Skeletal muscle tissue (tissue), 4 donors: ENCODE measurements around the gene B4GALNT1. TPM values are rescaled to one million over a fixed set of nuclear protein-coding genes. Genes with fewer than 3 reads are reported as not detected.
"Not testable (repeated sequence)": the region's sequence is repeated elsewhere in the genome, so short reads cannot be mapped to it uniquely, and the experiment has no call there.

ENCODE experiments used
- H3K27ac ChIP-seq: one replicate; pipeline ENCODE4 v1.7.0; 2013; ENCODE audit warnings: mild to moderate bottlenecking, low read depth, low read length, inconsistent platforms
- H3K27me3 ChIP-seq, 3 donors: one replicate each; pipeline ENCODE4 v1.7.0; 2013; ENCODE audit warnings: low read length in 3 of 3; ENCODE audit not compliant: control insufficient read depth in 3 of 3, insufficient read depth in 3 of 3
- H3K36me3 ChIP-seq, 3 donors: one replicate each; pipeline ENCODE4 v1.7.0; 2013; ENCODE audit warnings: low read length in 3 of 3; ENCODE audit not compliant: control insufficient read depth in 3 of 3, insufficient read depth in 3 of 3
- H3K4me1 ChIP-seq, 3 donors: one replicate each; pipeline ENCODE4 v1.7.0; 2013; ENCODE audit warnings: low read length in 3 of 3, mild to moderate bottlenecking in 3 of 3; ENCODE audit not compliant: control insufficient read depth in 3 of 3, insufficient read depth in 3 of 3
- H3K4me3 ChIP-seq, 3 donors: one replicate each; pipeline ENCODE4 v1.7.0; 2013; ENCODE audit warnings: low read length in 3 of 3
- H3K9ac ChIP-seq, 3 donors: one replicate each; pipeline ENCODE4 v1.7.0; 2013; ENCODE audit warnings: low read length in 3 of 3, mild to moderate bottlenecking in 3 of 3, moderate library complexity in 2 of 3, low read depth in 1 of 3
- H3K9me3 ChIP-seq, 3 donors: one replicate each; pipeline ENCODE4 v1.7.0; 2013; ENCODE audit warnings: low read length in 3 of 3; ENCODE audit not compliant: control insufficient read depth in 3 of 3
- total RNA-seq: library from RNA; depleted of rRNA; stranded (reverse); fragments of >200 nt; gene quantifications from one replicate; pipeline ENCODE4 v1.2.3, GENCODE V29; 2014
- donor health status: Osteomylitis.

B4GALNT1 gene
- total RNA-seq, 1 donor from 2014 or later, result 3.1 TPM

DNA sequence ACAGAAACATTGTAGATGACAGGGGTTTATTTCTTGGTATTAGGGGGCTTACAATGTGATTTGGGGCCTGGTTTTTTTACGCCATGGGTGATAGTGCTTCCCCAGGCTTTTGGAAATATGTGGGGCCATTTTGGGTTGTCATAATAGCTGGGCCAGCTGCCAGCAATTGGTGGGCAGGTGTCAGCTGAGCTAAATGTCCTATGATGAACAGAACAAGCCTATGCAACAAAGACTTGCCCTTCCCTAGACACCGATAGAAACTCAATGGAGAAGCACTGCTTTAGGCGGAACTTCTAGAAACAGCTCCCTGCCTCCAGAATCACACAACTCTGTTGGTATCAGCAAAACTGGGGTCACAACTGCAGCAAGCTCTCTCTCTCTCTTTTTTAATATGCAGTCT lies 5.1 kb upstream of the B4GALNT1 start:
- Histone ChIP-seq H3K36me3 (no peaks in the 10 kb centered on the region), H3K9me3 (no peaks in the 10 kb centered on the region), H3K4me3 (no peak overlapping the region), H3K27ac (no peak overlapping the region), H3K9ac (no peak overlapping the region), H3K27me3 (peaks cover 4 to 15% (median 12%) of the 10 kb centered on the region in 3 donors), H3K4me1 (peaks cover 2 to 5% (median 2%) of the 10 kb centered on the region in 3 donors)

DNA sequence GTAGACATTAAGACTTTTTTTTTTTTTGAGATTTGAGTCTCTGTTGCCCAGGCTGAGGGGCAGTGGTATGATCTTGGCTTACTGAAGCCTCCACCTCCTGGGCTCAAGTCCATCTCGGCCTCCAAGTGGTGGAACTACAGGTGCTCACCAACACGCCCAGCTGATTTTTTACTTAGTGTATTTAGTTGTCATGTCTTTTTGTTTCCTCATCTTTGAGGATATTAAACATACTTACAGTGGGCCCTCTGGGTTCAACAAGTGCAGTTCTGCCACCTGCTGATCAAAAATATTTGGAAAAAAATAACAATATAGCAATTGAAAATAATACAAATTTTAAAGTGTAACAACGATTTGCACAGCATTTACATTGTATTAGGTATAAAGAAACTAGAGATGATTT lies 4.4 kb upstream of the B4GALNT1 start:
- no peaks in the 10 kb centered on the region for H3K9me3 ChIP-seq
- H3K27me3 ChIP-seq, result peaks cover 4 to 12% (median 11%) of the 10 kb centered on the region in 3 donors
- no peaks in the 10 kb centered on the region for H3K36me3 ChIP-seq
- no peak overlapping the region for H3K9ac ChIP-seq
- H3K4me1 ChIP-seq, result peaks cover 2 to 9% (median 6%) of the 10 kb centered on the region in 3 donors
- no peak overlapping the region for H3K4me3 ChIP-seq
- no peak overlapping the region for H3K27ac ChIP-seq

DNA sequence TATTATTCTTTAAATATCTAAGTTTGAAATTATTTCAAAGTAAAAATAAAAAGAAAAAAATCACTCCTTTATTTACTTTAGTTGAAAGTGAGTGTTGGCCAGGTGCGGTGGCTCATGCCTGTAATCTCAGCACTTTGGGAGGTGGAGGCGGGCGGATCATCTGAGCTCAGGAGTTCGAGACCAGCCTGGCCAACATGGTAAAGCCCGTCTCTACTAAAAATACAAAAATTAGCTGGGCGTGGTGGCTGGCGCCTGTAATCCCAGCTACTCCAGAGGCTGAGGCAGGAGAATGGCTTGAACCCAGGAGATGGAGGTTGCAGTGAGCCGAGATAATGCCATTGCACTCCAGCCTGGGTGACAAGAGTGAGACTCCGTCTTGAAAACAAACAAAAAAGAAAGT lies 3.7 kb upstream of the B4GALNT1 start:
- H3K36me3 ChIP-seq, H3K4me3 ChIP-seq, H3K9me3 ChIP-seq, H3K9ac ChIP-seq, H3K27ac ChIP-seq: not testable (repeated sequence)
- Histone ChIP-seq H3K27me3 (peaks cover 4 to 16% (median 12%) of the 10 kb centered on the region in 3 donors), H3K4me1 (peaks cover 2 to 14% (median 11%) of the 10 kb centered on the region in 3 donors)

DNA sequence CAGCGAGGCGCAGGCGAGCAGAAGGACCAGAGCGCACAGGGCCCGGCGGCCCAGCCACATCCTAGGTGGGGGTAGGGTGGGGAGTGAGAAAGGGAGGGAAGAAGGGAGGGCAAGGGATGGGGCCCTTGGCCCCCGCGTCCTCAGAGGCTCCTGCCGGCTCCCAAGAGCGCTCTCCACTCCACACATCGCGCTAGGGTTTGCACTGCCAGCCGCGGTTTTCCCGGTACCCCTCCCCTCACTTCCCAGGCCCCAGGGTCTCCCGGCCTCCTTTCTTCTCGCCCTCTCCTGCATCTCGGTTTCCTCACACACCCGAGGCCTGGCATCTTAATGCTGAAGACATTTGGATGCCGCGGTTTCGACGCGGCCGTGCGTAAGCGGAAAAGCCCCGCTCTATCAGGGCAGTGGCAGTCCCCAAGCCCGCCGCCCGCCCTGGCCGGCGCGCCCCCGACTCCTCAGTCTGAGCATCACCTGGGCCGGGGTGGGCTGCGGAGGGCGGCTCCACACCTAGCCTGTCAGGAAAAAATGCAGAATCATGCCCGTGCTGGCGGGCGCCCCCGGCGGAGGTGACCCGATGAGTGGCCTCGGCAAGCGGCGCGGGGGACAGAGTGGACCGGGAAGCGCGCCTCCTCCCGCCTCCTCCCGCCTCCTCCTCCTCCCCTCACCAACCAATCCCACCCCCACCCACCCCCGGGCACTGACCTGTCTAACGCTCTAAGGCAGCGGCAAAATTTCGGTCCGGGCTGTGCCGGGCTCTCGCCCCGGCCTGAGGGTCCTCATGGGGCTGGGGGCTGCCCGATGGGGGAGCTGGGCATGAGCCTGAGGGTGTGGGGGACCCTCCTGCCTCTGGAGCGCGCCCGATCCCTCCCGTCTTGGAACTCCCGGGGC lies 686 bp downstream of the B4GALNT1 start:
- Histone ChIP-seq H3K36me3 (peaks cover 0 to 10% (median 8%) of the 10 kb centered on the region in 3 donors), H3K4me1 (peaks cover 2 to 21% (median 20%) of the 10 kb centered on the region in 3 donors), H3K9me3 (no peaks in the 10 kb centered on the region), H3K27me3 (peaks cover 10 to 28% (median 12%) of the 10 kb centered on the region in 3 donors), H3K9ac (peak overlapping the region; percentile 33 to 76 (median 74)), H3K27ac (no peak overlapping the region), H3K4me3 (peak overlapping the region; percentile 66 to 78 (median 76))

DNA sequence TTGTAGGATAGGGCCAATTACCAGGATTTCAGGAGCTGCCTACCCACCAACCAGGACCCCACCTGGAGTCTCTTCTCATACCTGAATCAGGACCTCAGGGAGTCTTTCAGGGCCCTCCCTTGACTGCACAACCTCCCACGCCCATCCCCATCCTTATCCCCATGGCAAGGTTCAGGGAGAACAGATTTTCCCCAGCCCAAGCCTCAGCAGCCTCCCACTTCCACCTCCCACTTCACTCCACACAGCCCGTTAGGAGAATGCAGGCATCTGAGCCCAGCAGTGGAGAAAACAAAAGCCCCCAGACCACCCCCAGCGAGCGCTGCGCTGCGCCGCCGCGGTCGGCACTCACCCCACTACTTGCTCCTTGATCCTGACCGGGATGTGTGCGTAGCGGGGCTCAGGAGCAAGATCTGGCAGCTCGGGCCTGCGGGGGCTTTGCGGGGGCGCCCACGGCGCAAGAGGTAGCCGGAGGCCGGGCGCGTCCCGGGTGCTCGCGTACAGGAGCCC lies 1.4 kb downstream of the B4GALNT1 start:
- H3K4me1 ChIP-seq, result peaks cover 2 to 21% (median 20%) of the 10 kb centered on the region in 3 donors
- H3K9me3 ChIP-seq, result no peaks in the 10 kb centered on the region
- H3K9ac ChIP-seq, result peak overlapping the region in 2 of 3 donors; percentile 74 to 76
- H3K36me3 ChIP-seq, result peaks cover 0 to 10% (median 8%) of the 10 kb centered on the region in 3 donors
- peaks cover 12 to 29% (median 14%) of the 10 kb centered on the region in 3 donors for H3K27me3 ChIP-seq
- no peak overlapping the region for H3K27ac ChIP-seq
- H3K4me3 ChIP-seq, result peak overlapping the region; percentile 66 to 78 (median 76)

DNA sequence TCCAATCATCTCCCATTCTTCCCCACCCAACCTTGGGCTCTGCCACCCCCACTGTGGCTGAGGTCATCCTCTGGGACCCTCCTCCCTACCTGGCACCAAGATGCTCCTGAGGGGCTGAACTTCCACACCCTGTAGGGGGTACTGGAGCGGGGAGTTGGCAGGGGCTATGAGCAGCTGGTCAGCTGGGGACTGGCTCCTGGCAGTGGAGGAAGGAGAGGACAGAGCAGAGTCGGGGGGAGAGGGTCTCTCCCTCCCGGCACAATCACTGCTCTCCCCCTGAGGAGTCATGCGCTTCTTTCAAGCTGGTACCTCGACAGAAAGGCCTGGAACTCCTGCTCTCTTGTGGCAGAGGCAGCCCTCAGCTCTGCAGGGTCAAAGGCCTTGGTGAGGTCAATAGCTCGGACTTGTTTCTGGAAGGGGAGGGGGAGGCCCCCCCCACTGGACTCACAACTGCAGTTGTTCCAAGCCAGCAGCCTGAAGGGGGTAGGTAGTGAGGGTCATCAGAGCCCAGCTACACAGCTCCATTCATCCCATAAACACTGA lies 2.0 kb downstream of the B4GALNT1 start:
- peak overlapping the region in 1 of 3 donors; percentile 74 for H3K9ac ChIP-seq

DNA sequence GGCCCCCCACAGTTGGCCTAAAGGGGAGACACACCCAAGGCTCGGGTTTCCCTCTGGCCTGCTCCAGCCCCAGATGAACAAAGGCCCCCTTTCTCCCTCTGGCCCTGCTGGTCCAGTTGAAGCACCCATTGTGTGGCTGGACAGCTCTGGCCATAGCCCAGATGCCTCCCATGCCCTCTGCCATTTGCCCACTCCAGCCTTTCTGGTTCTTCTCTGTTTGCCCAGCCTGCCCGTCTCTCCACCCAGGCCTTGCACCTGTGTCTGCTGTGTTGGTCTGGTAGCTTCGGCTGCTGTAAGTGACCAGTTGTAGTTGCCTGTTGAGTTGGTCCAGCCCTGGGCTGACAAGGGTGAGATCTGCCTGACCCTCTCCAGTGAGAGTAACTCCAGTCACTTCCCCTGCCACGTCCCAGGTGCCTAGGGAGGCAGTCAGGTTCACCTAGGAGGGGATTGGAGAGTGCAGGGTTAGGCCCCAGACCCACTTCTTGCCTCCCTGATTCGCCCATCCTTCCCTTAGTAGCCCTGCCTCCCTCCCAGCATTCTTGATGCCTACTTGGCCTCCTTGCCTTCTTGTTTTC lies 3.0 kb downstream of the B4GALNT1 start:
- Histone ChIP-seq H3K27me3 (peaks cover 15 to 42% (median 19%) of the 10 kb centered on the region in 3 donors), H3K4me1 (peaks cover 2 to 21% (median 20%) of the 10 kb centered on the region in 3 donors), H3K4me3 (no peak overlapping the region), H3K27ac (no peak overlapping the region), H3K9ac (no peak overlapping the region), H3K36me3 (peaks cover 0 to 10% (median 10%) of the 10 kb centered on the region in 3 donors), H3K9me3 (no peaks in the 10 kb centered on the region)

More for the DNA sequence above, 2.0 kb downstream of the B4GALNT1 start:
- Histone ChIP-seq H3K36me3 (peaks cover 0 to 10% (median 10%) of the 10 kb centered on the region in 3 donors), H3K4me1 (peaks cover 2 to 21% (median 20%) of the 10 kb centered on the region in 3 donors), H3K9me3 (no peaks in the 10 kb centered on the region), H3K27ac (no peak overlapping the region), H3K4me3 (no peak overlapping the region), H3K27me3 (peaks cover 12 to 36% (median 15%) of the 10 kb centered on the region in 3 donors)

DNA sequence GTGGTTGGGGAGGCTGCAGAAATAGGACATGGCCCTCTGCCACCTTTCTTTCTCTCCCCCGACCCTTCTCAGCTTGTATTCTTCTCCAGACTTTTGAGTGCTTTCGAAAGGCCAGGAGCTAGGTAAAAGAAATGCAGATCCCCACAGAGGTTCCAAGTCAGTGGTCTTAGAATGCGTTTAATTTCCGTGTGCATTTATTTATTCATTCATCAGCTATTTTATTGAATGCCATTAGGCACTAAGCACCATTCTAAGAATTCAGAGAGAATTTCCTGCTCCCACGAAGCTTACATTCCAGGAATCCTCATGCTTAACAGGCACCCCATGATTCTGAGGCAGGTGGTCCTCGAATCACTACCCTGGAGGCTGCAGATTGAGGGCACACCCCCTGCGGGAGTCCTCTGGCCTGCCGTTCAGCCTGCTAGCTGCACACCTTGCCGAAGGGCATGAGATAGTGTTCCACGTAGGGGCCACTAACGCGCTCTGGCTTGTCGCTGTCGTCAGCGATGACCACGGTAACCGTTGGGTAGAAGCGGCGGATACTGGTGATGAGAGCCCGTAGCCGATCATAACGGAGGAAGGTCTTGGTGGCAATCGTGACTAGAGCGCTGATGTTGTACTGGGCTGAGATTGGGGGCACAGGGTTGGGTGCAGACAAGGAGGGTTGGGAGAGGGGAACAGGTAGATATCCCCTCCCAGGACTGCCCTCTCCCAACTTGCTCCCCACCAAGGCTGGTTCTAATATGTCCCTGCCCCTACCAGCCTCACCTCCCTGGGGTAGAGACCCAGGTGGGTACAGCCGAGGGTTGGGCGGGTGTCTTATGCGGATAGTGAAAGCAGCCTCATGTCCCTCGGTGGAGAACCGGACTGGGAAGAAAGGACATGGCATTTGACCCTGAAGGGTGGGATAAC lies 4.5 kb downstream of the B4GALNT1 start:
- H3K4me1 ChIP-seq, result peaks cover 2 to 20% (median 20%) of the 10 kb centered on the region in 3 donors
- no peak overlapping the region for H3K27ac ChIP-seq
- no peak overlapping the region for H3K9ac ChIP-seq
- no peak overlapping the region for H3K4me3 ChIP-seq
- H3K36me3 ChIP-seq, result peaks cover 0 to 10% (median 10%) of the 10 kb centered on the region in 3 donors
- no peaks in the 10 kb centered on the region for H3K9me3 ChIP-seq
- H3K27me3 ChIP-seq, result peaks cover 29 to 55% (median 30%) of the 10 kb centered on the region in 3 donors
